SK-N-SH treated with all-trans-retinoic acid at 6 μM for 48 hours (cell line): Measurements from ENCODE around the gene TINAGL1.

Experiments
- ATAC-seq: fragments of 200-7000 bp; cut with Tn5 transposase; 3 replicates; pipeline ENCODE4 v1.9.1; 2020; ENCODE audit warnings: mild to moderate bottlenecking, moderate library complexity
- ARNTL ChIP-seq: fragments of 450-650 bp; formaldehyde crosslinking; IDR thresholded peaks from 2 replicates; pipeline ENCODE4 v1.5.0; 2020; ENCODE audit warnings: low read depth, mild to moderate bottlenecking, moderate library complexity, borderline replicate concordance
- BACH2 ChIP-seq: fragments of 250-450 bp; sonication (Bioruptor Pico); IDR thresholded peaks from 2 replicates; pipeline ENCODE4 v1.9.0; 2021; ENCODE audit warnings: mild to moderate bottlenecking, borderline replicate concordance
- CSDC2 ChIP-seq: fragments of 250-450 bp; sonication (Bioruptor Pico); IDR thresholded peaks from 2 replicates; pipeline ENCODE4 v1.5.0; 2020; ENCODE audit warnings: mild to moderate bottlenecking, moderate library complexity
- ESRRG ChIP-seq: fragments of 250-450 bp; sonication (Bioruptor Pico); IDR thresholded peaks from 2 replicates; pipeline ENCODE4 v1.6.1; 2021; ENCODE audit warnings: mild to moderate bottlenecking
- GLIS3 ChIP-seq: fragments of 250-450 bp; sonication (Bioruptor Pico); IDR thresholded peaks from 2 replicates; pipeline ENCODE4 v1.5.0; 2020; ENCODE audit warnings: mild to moderate bottlenecking, moderate library complexity
- ISL1 ChIP-seq: fragments of 250-450 bp; sonication (Bioruptor Pico); IDR thresholded peaks from 2 replicates; pipeline ENCODE4 v2.1.2; 2022; ENCODE audit warnings: mild to moderate bottlenecking, moderate library complexity
- OSR1 ChIP-seq: fragments of 250-450 bp; sonication (Bioruptor Pico); IDR thresholded peaks from 2 replicates; pipeline ENCODE4 v1.8.0; 2022; ENCODE audit warnings: moderate library complexity, mild to moderate bottlenecking, inconsistent platforms
- PPARA ChIP-seq: fragments of 250-450 bp; sonication (Bioruptor Pico); IDR thresholded peaks from 2 replicates; pipeline ENCODE4 v1.5.0; 2020; ENCODE audit warnings: mild to moderate bottlenecking, borderline replicate concordance
- RARB ChIP-seq: fragments of 250-450 bp; sonication (Bioruptor Pico); IDR thresholded peaks from 2 replicates; pipeline ENCODE4 v1.8.0; 2021; ENCODE audit warnings: mild to moderate bottlenecking, moderate library complexity
- TCF4 ChIP-seq: fragments of 250-450 bp; sonication (Bioruptor Pico); IDR thresholded peaks from 2 replicates; pipeline ENCODE4 v1.8.0; 2021; ENCODE audit warnings: mild to moderate bottlenecking, moderate library complexity, borderline replicate concordance
- TOX ChIP-seq: fragments of 250-450 bp; sonication (Bioruptor Pico); IDR thresholded peaks from 2 replicates; pipeline ENCODE4 v1.8.0; 2021; ENCODE audit warnings: mild to moderate bottlenecking, moderate library complexity, borderline replicate concordance
- ZC3H10 ChIP-seq: fragments of 250-450 bp; sonication (Bioruptor Pico); IDR thresholded peaks from 2 replicates; pipeline ENCODE4 v1.5.1; 2021; ENCODE audit warnings: mild to moderate bottlenecking, moderate library complexity
- ZFP3 ChIP-seq: fragments of 250-450 bp; sonication (Bioruptor Pico); IDR thresholded peaks from 2 replicates; pipeline ENCODE4 v1.5.0; 2020; ENCODE audit warnings: mild to moderate bottlenecking, moderate library complexity
- ZFP30 ChIP-seq: fragments of 450-650 bp; formaldehyde crosslinking; IDR thresholded peaks from 2 replicates; pipeline ENCODE4 v1.5.0; 2022; ENCODE audit warnings: mild to moderate bottlenecking, moderate library complexity
- ZNF565 ChIP-seq: fragments of 450-650 bp; formaldehyde crosslinking; conservative IDR thresholded peaks from 2 replicates; pipeline ENCODE4 v1.5.0; 2020; ENCODE audit warnings: low read depth, mild to moderate bottlenecking, moderate library complexity
- ZNF8 ChIP-seq: fragments of 450-650 bp; formaldehyde crosslinking; IDR thresholded peaks from 2 replicates; pipeline ENCODE4 v1.5.0; 2020; ENCODE audit warnings: mild to moderate bottlenecking, moderate library complexity
- TF ChIP-seq, protein P1 (sequence below): fragments of 250-450 bp; sonication (Bioruptor Pico); IDR thresholded peaks from 2 replicates; pipeline ENCODE4 v1.8.0; 2020; ENCODE audit warnings: mild to moderate bottlenecking, moderate library complexity, borderline replicate concordance
- TF ChIP-seq, protein P2 (sequence below): fragments of 250-450 bp; sonication (Bioruptor Pico); IDR thresholded peaks from 2 replicates; pipeline ENCODE4 v1.5.1; 2021; ENCODE audit warnings: mild to moderate bottlenecking, moderate library complexity
- TF ChIP-seq, protein P3 (sequence below): fragments of 250-450 bp; sonication (Bioruptor Pico); IDR thresholded peaks from 2 replicates; pipeline ENCODE4 v1.5.1; 2020; ENCODE audit warnings: low read depth, mild to moderate bottlenecking, moderate library complexity
- TF ChIP-seq, protein P4 (sequence below): fragments of 250-450 bp; sonication (Bioruptor Pico); IDR thresholded peaks from 2 replicates; pipeline ENCODE4 v1.8.0; 2021; ENCODE audit warnings: low read depth, mild to moderate bottlenecking, moderate library complexity, borderline replicate concordance

Gene TINAGL1

DNA sequence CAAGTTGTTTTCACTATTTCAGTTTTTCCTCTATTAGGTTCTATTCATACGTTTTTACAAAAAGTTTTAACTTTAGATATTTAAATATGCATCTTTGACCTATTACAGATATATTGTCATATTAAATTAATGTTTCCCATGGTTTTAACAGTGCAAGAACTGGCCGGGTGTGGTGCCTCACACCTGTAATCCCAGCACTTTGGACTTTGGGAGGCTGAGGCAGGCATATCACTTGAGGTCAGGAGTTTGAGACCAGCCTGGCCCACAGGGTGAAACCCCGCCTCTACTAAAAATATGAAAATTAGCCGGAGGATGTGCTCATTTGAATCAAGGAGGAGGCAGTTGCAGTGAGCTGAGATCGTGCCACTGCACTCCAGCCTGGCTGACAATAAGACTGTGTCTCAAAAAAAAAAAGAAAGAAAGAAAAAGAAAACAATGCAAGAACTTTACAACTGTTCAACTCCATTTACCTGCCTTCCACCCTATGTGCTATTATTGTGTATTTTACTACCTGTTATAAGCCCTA lies 19.8 kb upstream of the TINAGL1 start:
- no peak for TF ChIP-seq TOX
- no peak for TF ChIP-seq ZNF565 (CRISPR knock-in tag)
- no peak for TF ChIP-seq BACH2
- no peak for TF ChIP-seq ZFP30 (CRISPR knock-in tag)
- TF ChIP-seq, protein P1, sequence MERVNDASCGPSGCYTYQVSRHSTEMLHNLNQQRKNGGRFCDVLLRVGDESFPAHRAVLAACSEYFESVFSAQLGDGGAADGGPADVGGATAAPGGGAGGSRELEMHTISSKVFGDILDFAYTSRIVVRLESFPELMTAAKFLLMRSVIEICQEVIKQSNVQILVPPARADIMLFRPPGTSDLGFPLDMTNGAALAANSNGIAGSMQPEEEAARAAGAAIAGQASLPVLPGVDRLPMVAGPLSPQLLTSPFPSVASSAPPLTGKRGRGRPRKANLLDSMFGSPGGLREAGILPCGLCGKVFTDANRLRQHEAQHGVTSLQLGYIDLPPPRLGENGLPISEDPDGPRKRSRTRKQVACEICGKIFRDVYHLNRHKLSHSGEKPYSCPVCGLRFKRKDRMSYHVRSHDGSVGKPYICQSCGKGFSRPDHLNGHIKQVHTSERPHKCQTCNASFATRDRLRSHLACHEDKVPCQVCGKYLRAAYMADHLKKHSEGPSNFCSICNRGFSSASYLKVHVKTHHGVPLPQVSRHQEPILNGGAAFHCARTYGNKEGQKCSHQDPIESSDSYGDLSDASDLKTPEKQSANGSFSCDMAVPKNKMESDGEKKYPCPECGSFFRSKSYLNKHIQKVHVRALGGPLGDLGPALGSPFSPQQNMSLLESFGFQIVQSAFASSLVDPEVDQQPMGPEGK (CRISPR knock-in tag): no peak
- TF ChIP-seq RARB (CRISPR knock-in tag): no peak
- no peak for TF ChIP-seq TCF4
- no peak for TF ChIP-seq CSDC2 (CRISPR knock-in tag)
- TF ChIP-seq, protein P2, sequence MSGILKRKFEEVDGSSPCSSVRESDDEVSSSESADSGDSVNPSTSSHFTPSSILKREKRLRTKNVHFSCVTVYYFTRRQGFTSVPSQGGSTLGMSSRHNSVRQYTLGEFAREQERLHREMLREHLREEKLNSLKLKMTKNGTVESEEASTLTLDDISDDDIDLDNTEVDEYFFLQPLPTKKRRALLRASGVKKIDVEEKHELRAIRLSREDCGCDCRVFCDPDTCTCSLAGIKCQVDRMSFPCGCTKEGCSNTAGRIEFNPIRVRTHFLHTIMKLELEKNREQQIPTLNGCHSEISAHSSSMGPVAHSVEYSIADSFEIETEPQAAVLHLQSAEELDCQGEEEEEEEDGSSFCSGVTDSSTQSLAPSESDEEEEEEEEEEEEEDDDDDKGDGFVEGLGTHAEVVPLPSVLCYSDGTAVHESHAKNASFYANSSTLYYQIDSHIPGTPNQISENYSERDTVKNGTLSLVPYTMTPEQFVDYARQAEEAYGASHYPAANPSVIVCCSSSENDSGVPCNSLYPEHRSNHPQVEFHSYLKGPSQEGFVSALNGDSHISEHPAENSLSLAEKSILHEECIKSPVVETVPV: no peak
- TF ChIP-seq GLIS3 (CRISPR knock-in tag): no peak
- no peak for TF ChIP-seq OSR1 (CRISPR knock-in tag)
- no peak for ATAC-seq

DNA sequence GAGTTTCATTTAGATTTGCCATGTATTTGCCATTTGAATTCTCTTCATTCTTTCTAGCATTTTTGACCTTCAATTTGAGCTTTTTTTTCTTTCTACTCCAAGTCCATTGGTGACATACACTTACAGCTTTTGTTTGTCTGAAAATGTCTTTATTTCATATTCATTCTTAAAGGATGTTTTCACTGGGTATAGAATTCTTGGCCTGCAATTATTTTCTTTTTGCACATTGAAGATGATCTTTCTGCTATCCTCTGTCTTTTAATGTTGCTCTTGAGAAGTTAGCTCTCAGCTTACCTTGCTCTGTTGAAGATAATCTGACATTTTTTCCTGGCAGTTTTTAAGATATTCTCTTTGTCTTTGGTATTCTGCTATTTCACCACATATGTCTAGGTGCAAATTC lies 16.6 kb upstream of the TINAGL1 start:
- TF ChIP-seq, protein P1 (CRISPR knock-in tag): no peak
- TF ChIP-seq ZFP3 (no peak), ISL1 (no peak), BACH2 (no peak), ZC3H10 (CRISPR knock-in tag) (no peak), OSR1 (CRISPR knock-in tag) (no peak), PPARA (no peak), ARNTL (CRISPR knock-in tag) (no peak), TCF4 (no peak), ESRRG (CRISPR knock-in tag) (no peak), CSDC2 (CRISPR knock-in tag) (no peak)
- TF ChIP-seq, protein P3, sequence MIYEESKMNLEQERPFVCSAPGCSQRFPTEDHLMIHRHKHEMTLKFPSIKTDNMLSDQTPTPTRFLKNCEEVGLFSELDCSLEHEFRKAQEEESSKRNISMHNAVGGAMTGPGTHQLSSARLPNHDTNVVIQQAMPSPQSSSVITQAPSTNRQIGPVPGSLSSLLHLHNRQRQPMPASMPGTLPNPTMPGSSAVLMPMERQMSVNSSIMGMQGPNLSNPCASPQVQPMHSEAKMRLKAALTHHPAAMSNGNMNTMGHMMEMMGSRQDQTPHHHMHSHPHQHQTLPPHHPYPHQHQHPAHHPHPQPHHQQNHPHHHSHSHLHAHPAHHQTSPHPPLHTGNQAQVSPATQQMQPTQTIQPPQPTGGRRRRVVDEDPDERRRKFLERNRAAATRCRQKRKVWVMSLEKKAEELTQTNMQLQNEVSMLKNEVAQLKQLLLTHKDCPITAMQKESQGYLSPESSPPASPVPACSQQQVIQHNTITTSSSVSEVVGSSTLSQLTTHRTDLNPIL (CRISPR knock-in tag): no peak
- TF ChIP-seq, protein P4, sequence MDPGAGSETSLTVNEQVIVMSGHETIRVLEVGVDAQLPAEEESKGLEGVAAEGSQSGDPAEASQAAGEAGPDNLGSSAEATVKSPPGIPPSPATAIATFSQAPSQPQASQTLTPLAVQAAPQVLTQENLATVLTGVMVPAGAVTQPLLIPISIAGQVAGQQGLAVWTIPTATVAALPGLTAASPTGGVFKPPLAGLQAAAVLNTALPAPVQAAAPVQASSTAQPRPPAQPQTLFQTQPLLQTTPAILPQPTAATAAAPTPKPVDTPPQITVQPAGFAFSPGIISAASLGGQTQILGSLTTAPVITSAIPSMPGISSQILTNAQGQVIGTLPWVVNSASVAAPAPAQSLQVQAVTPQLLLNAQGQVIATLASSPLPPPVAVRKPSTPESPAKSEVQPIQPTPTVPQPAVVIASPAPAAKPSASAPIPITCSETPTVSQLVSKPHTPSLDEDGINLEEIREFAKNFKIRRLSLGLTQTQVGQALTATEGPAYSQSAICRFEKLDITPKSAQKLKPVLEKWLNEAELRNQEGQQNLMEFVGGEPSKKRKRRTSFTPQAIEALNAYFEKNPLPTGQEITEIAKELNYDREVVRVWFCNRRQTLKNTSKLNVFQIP (CRISPR knock-in tag): no peak

DNA sequence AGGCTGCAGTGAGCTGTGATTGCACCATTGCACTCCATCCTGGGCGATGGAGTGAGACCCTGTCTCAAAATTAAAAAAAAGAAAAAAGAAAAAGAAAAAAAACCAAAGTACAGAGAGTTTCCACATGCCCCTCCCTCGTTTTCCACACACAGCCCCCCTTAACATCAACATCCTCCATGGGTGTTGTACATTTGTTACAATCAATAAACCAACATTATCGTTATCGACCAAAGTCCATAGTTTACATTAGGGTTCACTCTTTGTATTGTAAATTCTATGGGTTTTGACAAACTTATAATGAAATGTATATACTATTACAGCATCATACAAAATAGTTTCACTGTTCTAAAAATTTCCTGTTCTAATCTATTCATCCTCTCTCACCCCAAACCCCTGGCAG lies 15.9 kb upstream of the TINAGL1 start:
- no peak for TF ChIP-seq ZNF565 (CRISPR knock-in tag)
- TF ChIP-seq PPARA: no peak
- TF ChIP-seq ISL1: no peak
- TF ChIP-seq, protein P4 (CRISPR knock-in tag): no peak
- TF ChIP-seq, protein P2: no peak
- TF ChIP-seq BACH2: no peak
- TF ChIP-seq ARNTL (CRISPR knock-in tag): no peak
- no peak for TF ChIP-seq RARB (CRISPR knock-in tag)
- no peak for TF ChIP-seq ZNF8 (CRISPR knock-in tag)
- no peak for TF ChIP-seq ZFP30 (CRISPR knock-in tag)
- TF ChIP-seq ESRRG (CRISPR knock-in tag): no peak
- no peak for TF ChIP-seq OSR1 (CRISPR knock-in tag)

More for the DNA sequence above, 16.6 kb upstream of the TINAGL1 start:
- no peak for ATAC-seq

More for the DNA sequence above, 15.9 kb upstream of the TINAGL1 start:
- no peak for ATAC-seq
